ENCODE measurements around the gene DPAGT1.
A peak's percentile ranks its signal among the peaks of the same experiment; 100 is the strongest.

Gene DPAGT1

GRCh38 chr11:119057000-119057769, 44.5 kb downstream of the DPAGT1 start, which contains the start of gene HYOU1:
Gene HYOU1 (minus strand): TSS chr11:119057205. CDS start chr11:119056160, 1,045 bp downstream.
- DNase-seq: peak; percentile 99

- DNase-seq: peak; percentile 32
These were observed 45.1 kb downstream of the DPAGT1 start for GRCh38 chr11:119056421-119056999.

- no peak for DNase-seq
These were observed 45.8 kb downstream of the DPAGT1 start for GRCh38 chr11:119055901-119056300.

- DNase-seq: no peak
These were observed 47.2 kb downstream of the DPAGT1 start for GRCh38 chr11:119054418-119054817.

GRCh38 chr11:119052163-119052814, 49.4 kb downstream of the DPAGT1 start:
- DNase-seq: no peak

- DNase-seq: no peak
These were observed 50.1 kb downstream of the DPAGT1 start for GRCh38 chr11:119051440-119052162.

- DNase-seq: no peak
These were observed 52.6 kb downstream of the DPAGT1 start for GRCh38 chr11:119049081-119049480.

GRCh38 chr11:119048644-119049043, 53.0 kb downstream of the DPAGT1 start:
- DNase-seq: no peak

- no peak for DNase-seq
These were observed 54.4 kb downstream of the DPAGT1 start for GRCh38 chr11:119047205-119047604.

All from stimulated activated CD4-positive, alpha-beta T cell treated with anti-CD3 and anti-CD28 coated beads, Interleukin-12 subunit alpha, Interleukin-12 subunit beta, amount 100 ng/mL, for 4 hours (primary cell).